T-helper 17 cell (primary cell): ENCODE measurements around the gene PARVA. TPM values are rescaled to one million over a fixed set of nuclear protein-coding genes. Genes with fewer than 3 reads are reported as not detected.

ENCODE experiments used
- ATAC-seq: fragments of 150-1000 bp; cut with Tn5 transposase; 2 replicates; pipeline ENCODE4 v1.10.0; 2021; ENCODE audit warnings: mild to moderate bottlenecking, moderate library complexity
- DNase-seq, 3 donors: peaks; one replicate each; pipeline versions ENCODE4 v3.0.0 to v3.0.0-alpha.2; 2020 to 2021
- H3K9me3 ChIP-seq: one replicate; pipeline ENCODE4 v1.7.0; 2013; ENCODE audit warnings: low read length, mild to moderate bottlenecking; ENCODE audit not compliant: control insufficient read depth, poor library complexity, severe bottlenecking
- H3K27ac Mint-ChIP-seq: one replicate; pipeline ENCODE4 v1.8.0; 2022; ENCODE audit warnings: mild to moderate bottlenecking, moderate library complexity, mixed read lengths
- H3K27me3 Mint-ChIP-seq: one replicate; pipeline ENCODE4 v1.8.0; 2022; ENCODE audit warnings: mixed read lengths
- H3K36me3 Mint-ChIP-seq: one replicate; pipeline ENCODE4 v1.8.0; 2022; ENCODE audit warnings: low read depth, mixed read lengths
- H3K4me1 Mint-ChIP-seq: one replicate; pipeline ENCODE4 v1.8.0; 2022; ENCODE audit warnings: mild to moderate bottlenecking, mixed read lengths
- H3K4me3 Mint-ChIP-seq: one replicate; pipeline ENCODE4 v1.8.0; 2022; ENCODE audit warnings: mild to moderate bottlenecking, moderate library complexity, mixed read lengths
- total RNA-seq, 4 donors: library from RNA in 2 of 4; stranded (reverse) in 2 of 4; gene quantifications; one replicate each; pipeline ENCODE4 v1.2.3 and lab custom pipeline; 2022 to 2026

The PARVA gene
- total RNA-seq, 2 donors from 2014 or later = 0.16 to 1.8 TPM

GRCh38 chr11:12454782-12455181, 77.4 kb downstream of the PARVA start:
- H3K4me1 Mint-ChIP-seq = no peaks in the 10 kb centered on the region
- ATAC-seq (no peak), DNase-seq (no peak)
- H3K27me3 Mint-ChIP-seq = peaks cover 35% of the 10 kb centered on the region
- H3K4me3 Mint-ChIP-seq = no peak overlapping the region
- H3K27ac Mint-ChIP-seq = no peak overlapping the region
- H3K36me3 Mint-ChIP-seq = no peaks in the 10 kb centered on the region
- no peaks in the 10 kb centered on the region for H3K9me3 ChIP-seq

- Mint-ChIP-seq H3K4me3 (no peak overlapping the region), H3K27ac (no peak overlapping the region), H3K4me1 (no peaks in the 10 kb centered on the region), H3K36me3 (no peaks in the 10 kb centered on the region), H3K27me3 (peaks cover 27% of the 10 kb centered on the region)
- ATAC-seq = no peak
- no peak for DNase-seq
- no peaks in the 10 kb centered on the region for H3K9me3 ChIP-seq
Observed at GRCh38 chr11:12455938-12456337, 78.6 kb downstream of the PARVA start.

GRCh38 chr11:12456651-12457579, 79.5 kb downstream of the PARVA start:
- H3K9me3 ChIP-seq = no peaks in the 10 kb centered on the region
- Mint-ChIP-seq H3K4me3 (no peak overlapping the region), H3K27me3 (peaks cover 27% of the 10 kb centered on the region), H3K4me1 (no peaks in the 10 kb centered on the region), H3K27ac (no peak overlapping the region), H3K36me3 (no peaks in the 10 kb centered on the region)
- DNase-seq (no peak), ATAC-seq (no peak)

DNA sequence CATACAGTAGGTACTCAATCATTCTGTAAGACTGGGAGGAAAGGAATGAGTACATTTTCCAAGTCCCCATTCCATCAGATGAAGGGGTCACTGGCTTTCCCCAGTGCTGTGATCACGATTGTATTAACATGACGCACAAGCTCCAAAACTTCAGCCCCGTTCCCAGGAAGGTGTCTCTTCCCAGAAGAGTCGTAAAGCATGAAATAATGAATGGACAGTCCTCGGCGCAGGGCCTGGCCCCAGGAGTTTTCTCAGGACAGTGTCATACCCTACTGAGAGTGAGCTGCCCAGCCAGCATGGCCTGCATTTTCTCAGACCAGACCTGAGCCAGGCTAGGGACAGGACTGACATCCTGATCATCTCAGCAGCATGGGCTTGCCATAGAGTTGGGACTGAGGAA, 80.7 kb downstream of the PARVA start:
- Mint-ChIP-seq H3K36me3 (no peaks in the 10 kb centered on the region), H3K4me1 (no peaks in the 10 kb centered on the region), H3K27ac (no peak overlapping the region), H3K4me3 (no peak overlapping the region), H3K27me3 (peaks cover 20% of the 10 kb centered on the region)
- no peaks in the 10 kb centered on the region for H3K9me3 ChIP-seq
- DNase-seq (no peak), ATAC-seq (no peak)

DNA sequence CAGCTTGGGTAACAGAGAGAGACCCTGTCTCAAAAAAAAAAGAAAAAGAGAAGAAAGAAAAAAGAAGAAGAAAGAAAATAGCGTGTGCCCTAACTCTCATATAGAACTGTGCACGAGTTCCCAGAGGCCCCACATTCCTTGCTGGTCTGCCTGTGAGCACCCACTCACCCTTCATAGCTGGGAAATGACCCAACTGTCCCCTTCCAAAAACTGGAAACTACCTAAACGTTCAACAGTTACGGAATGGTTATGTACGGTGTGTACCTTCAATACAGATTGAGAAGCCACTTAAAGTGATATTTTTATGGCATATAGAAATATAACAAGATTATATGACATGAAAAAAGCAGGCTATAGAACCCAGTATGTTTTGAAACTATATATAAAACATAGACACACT, 82.0 kb downstream of the PARVA start:
- no peak for ATAC-seq
- DNase-seq = no peak
- H3K36me3 Mint-ChIP-seq = no peaks in the 10 kb centered on the region

GRCh38 chr11:12459865-12460444, 82.6 kb downstream of the PARVA start:
- no peaks in the 10 kb centered on the region for H3K36me3 Mint-ChIP-seq
- no peak for DNase-seq
- no peak for ATAC-seq
- H3K27me3 Mint-ChIP-seq = peaks cover 20% of the 10 kb centered on the region
- H3K4me1 Mint-ChIP-seq = no peaks in the 10 kb centered on the region
- H3K9me3 ChIP-seq = peaks cover 3% of the 10 kb centered on the region
- no peak overlapping the region for H3K4me3 Mint-ChIP-seq
- H3K27ac Mint-ChIP-seq = no peak overlapping the region

More for the DNA sequence above, 82.0 kb downstream of the PARVA start:
- peaks cover 3% of the 10 kb centered on the region for H3K9me3 ChIP-seq
- Mint-ChIP-seq H3K4me3 (no peak overlapping the region), H3K27me3 (peaks cover 20% of the 10 kb centered on the region), H3K4me1 (no peaks in the 10 kb centered on the region), H3K27ac (no peak overlapping the region)

GRCh38 chr11:12460466-12460865, 83.1 kb downstream of the PARVA start:
- ATAC-seq = no peak
- DNase-seq = no peak
- Mint-ChIP-seq H3K27ac (no peak overlapping the region), H3K4me1 (no peaks in the 10 kb centered on the region), H3K27me3 (peaks cover 20% of the 10 kb centered on the region), H3K36me3 (no peaks in the 10 kb centered on the region), H3K4me3 (no peak overlapping the region)
- peaks cover 5% of the 10 kb centered on the region for H3K9me3 ChIP-seq

GRCh38 chr11:12461516-12461915, 84.1 kb downstream of the PARVA start:
- H3K36me3 Mint-ChIP-seq = no peaks in the 10 kb centered on the region
- no peaks in the 10 kb centered on the region for H3K4me1 Mint-ChIP-seq
- H3K9me3 ChIP-seq = peaks cover 5% of the 10 kb centered on the region
- H3K27me3 Mint-ChIP-seq = peaks cover 15% of the 10 kb centered on the region
- DNase-seq (no peak), ATAC-seq (no peak)
- no peak overlapping the region for H3K27ac Mint-ChIP-seq
- no peak overlapping the region for H3K4me3 Mint-ChIP-seq

DNA sequence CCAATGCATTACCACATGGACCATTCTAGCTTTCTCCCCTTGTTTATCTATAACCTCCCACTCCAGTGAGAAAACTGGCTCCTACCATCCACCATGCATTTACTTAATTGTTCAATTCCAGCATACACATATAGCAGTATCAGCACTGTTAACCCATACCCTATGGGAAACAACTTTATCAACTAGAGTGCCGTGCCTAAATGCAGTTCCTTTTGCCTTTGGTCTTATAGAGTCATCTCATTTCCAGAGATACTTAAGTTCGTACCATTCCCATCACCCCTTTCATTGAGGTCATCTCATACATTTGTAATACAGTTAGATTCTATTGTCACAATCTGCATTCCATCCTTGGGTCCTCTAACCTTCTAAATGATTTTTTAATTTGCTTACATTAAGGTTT, 86.9 kb downstream of the PARVA start:
- no peak overlapping the region for H3K27ac Mint-ChIP-seq
- H3K4me3 Mint-ChIP-seq = no peak overlapping the region
- H3K36me3 Mint-ChIP-seq = no peaks in the 10 kb centered on the region
- DNase-seq (no peak), ATAC-seq (no peak)
- peaks cover 5% of the 10 kb centered on the region for H3K9me3 ChIP-seq
- H3K27me3 Mint-ChIP-seq = no peaks in the 10 kb centered on the region
- no peaks in the 10 kb centered on the region for H3K4me1 Mint-ChIP-seq

DNA sequence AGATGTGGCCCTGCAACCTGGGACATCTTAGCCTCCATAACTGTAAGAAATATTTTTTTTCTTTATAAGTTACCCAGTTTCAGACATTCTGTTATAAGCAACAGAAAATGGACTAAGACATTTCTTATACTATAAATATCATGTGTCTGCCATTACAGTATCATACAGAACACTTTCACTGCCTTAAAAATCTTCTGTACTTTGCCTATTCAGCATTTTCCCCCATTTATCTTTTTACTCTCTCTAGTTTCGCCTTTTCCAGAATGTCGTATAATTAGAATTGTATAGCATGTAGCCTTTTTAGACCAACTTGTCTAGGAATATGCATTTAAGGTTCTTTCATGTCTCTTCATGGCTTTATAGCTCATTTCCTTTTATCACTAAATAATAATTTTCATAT, 88.0 kb downstream of the PARVA start:
- Mint-ChIP-seq H3K4me3 (no peak overlapping the region), H3K27ac (no peak overlapping the region), H3K4me1 (no peaks in the 10 kb centered on the region), H3K36me3 (no peaks in the 10 kb centered on the region), H3K27me3 (no peaks in the 10 kb centered on the region)
- ATAC-seq (no peak), DNase-seq (no peak)
- peaks cover 5% of the 10 kb centered on the region for H3K9me3 ChIP-seq

- Mint-ChIP-seq H3K27ac (no peak overlapping the region), H3K4me3 (no peak overlapping the region), H3K4me1 (no peaks in the 10 kb centered on the region), H3K27me3 (peaks cover 12% of the 10 kb centered on the region), H3K36me3 (no peaks in the 10 kb centered on the region)
- peaks cover 5% of the 10 kb centered on the region for H3K9me3 ChIP-seq
- DNase-seq = no peak
- ATAC-seq = no peak
Observed at GRCh38 chr11:12467610-12468009, 90.2 kb downstream of the PARVA start.

DNA sequence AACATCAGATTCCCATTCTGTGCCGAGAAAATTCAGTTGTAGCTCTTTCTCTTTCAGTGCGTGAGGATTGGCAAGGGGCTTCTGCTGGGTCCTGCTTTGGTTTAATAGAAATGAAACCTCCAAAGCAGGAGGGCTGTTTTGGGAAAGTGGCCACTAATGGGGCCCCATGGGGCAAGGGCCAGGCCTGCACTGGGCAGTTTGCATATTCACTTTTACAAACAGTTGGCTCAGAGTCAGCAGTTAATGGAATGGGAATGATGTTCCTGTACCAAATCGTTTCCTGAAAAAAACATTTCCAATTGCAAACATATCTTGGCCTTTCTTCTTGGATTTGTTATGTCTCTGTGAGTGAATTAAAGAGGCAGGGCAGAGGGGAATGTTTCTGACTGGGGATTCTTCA, 92.1 kb downstream of the PARVA start:
- no peak for DNase-seq
- no peaks in the 10 kb centered on the region for H3K4me1 Mint-ChIP-seq

DNA sequence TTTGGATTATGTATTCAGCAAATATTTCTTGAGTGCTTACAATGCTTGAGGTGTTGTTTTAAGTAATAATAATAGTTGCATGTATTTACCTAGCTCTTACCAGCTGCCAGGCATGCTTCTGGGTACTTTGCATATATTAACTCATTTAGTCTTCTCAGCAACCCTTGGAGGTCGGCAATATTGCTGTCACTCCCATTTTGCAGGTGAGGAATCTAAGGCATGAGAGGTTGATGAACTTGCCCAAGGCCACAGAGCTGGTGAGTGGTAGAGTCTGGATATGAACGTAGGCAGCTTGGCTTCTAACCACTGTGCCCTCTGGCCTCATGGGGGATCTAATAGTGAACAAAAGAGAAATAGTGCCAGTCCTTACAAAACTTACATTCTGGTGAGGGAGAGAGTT, 92.9 kb downstream of the PARVA start:
- H3K9me3 ChIP-seq = no peaks in the 10 kb centered on the region
- no peak for DNase-seq
- Mint-ChIP-seq H3K36me3 (no peaks in the 10 kb centered on the region), H3K27ac (no peak overlapping the region), H3K27me3 (peaks cover 24% of the 10 kb centered on the region), H3K4me1 (no peaks in the 10 kb centered on the region), H3K4me3 (no peak overlapping the region)
- no peak for ATAC-seq

More for the DNA sequence above, 92.1 kb downstream of the PARVA start:
- no peak for ATAC-seq
- H3K27me3 Mint-ChIP-seq = peaks cover 24% of the 10 kb centered on the region
- H3K27ac Mint-ChIP-seq = no peak overlapping the region
- no peaks in the 10 kb centered on the region for H3K36me3 Mint-ChIP-seq
- H3K4me3 Mint-ChIP-seq = no peak overlapping the region
- peaks cover 3% of the 10 kb centered on the region for H3K9me3 ChIP-seq
